GM13977 (cell line): ENCODE data around the gene TCF23.

Source experiments
- DNase-seq: peaks from one replicate; pipeline ENCODE4 v3.0.0; 2012; ENCODE audit warnings: low spot score
- CTCF ChIP-seq: IDR thresholded peaks from 2 replicates; pipeline ENCODE4 v1.5.1; 2012; ENCODE audit warnings: mild to moderate bottlenecking, control low read depth; ENCODE audit not compliant: insufficient read depth; ENCODE audit errors: extremely low read depth, missing control alignments
- in situ Hi-C: fragments of 300-500 bp; cut with MboI; formaldehyde crosslinking; loops from one replicate; pipeline ENCODE4 v1.12.0; 2022; ENCODE audit warnings: low sequenced_read_pairs, low pct_unique_long_range_greater_than_20kb, mixed read lengths, inconsistent platforms; ENCODE audit not compliant: unreplicated experiment

The TCF23 gene

DNA sequence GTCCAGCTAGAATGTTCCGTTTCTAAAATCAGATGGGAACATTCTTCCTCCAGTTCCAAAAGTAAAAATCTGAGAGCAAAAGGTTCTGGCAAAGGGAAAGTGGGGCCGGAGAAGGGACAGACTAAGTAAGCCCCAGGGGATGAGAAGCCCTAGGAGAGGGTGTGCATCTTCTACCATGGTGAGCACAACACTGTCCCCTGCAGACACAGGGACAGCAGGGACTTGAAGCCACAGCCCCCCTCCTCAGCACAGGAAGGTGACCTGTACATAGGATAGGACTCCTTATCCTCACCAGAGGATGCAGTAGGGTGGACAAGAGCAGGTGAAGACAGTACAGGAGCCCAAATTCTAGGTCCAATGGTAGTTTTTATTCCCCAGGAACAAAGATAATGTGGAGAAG lies 50.4 kb downstream of the TCF23 start:
- in situ Hi-C loops = loop anchor here (25.0 kb wide), 1 partner anchor 237 kb away; the partner anchor contains the start of gene MAPRE3
- DNase-seq = no peak
- TF ChIP-seq CTCF = no peak

DNA sequence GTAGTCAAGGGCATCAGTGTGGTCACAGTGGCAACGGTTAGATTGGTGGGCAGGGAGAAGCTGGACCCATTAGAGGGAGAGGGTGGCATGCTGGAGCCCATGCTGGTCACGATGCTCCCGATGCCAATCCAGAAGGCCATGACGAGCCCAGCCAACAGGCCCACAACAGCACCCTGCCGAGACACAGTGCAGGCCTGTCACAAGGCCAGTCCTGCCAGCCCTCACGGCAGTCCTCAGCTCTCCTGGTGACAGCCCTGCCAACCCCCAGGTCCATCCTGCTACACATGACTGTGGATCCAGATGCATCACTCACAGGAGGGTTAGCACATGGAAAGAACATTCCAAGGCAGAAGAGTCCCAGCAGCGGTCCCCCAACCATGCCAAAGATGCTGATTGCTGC lies 52.9 kb downstream of the TCF23 start:
- in situ Hi-C loops = no loop called here
- no peak for TF ChIP-seq CTCF
- no peak for DNase-seq

DNA sequence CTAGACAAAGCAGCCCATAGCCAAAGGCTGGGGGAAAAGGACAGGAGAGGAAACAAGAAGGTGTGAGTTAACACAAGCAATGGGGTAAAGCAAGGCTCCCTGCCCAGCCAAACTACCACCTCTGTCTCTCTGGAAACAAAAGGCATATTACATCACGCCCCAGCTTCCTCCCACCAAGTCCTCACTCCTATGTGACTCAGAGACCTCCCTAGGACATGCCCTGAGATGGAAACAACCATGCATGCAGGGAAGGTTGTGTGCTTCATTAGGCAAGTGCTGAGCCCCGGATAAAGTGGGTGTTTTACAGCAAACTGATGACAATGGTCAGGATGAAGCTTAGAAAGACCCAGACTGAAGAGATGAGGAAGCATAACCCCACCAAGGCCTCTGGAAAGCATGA lies 54.0 kb downstream of the TCF23 start:
- TF ChIP-seq CTCF = no peak
- in situ Hi-C loops = no loop called here
- no peak for DNase-seq

DNA sequence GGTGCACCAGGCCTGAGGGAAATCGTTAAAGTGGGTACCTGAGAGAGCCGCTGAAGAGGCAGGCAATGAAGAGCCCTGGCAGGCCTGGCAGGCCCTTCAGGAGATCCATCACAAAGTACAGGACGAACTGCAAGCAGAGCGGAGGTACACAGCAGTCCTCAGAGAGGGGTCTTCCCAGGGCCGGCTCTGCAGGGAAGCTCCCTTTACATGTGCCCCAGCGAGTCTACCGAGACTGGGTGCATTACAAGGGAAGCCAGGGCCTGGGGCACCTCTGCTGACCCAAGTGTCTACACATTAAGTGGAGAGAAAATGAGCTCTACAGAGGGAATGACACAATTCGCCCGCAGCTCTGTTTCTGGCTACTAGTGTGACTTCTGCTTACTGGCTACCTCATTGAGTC lies 54.9 kb downstream of the TCF23 start:
- in situ Hi-C loops = no loop called here

DNA sequence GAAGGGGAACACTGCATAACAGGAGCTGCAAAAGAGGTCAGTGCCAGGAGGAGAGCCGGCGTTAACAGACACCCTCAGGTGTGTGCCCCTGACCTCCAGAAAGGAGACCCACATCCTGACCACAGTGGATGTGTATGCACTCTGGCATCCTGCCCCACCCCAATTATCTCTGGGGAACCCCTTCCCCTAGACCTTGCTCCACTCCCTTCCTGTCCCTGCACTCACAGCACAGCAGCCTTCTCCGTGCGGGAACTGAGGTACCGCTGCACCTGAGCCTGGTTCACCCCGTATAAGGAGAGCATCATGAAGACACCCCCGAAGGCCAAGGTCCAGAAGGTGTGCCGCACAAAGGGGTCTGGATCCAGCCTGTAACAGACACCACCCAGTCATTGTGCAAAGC lies 55.8 kb downstream of the TCF23 start:
- no peak for DNase-seq
- in situ Hi-C loops = no loop called here
- TF ChIP-seq CTCF = no peak

More for the DNA sequence above, 54.9 kb downstream of the TCF23 start:
- DNase-seq = no peak
- TF ChIP-seq CTCF = no peak

- no peak for TF ChIP-seq CTCF
- no peak for DNase-seq
- in situ Hi-C loops = no loop called here
Observed at GRCh38 chr2:27205206-27205605, 56.4 kb downstream of the TCF23 start.

DNA sequence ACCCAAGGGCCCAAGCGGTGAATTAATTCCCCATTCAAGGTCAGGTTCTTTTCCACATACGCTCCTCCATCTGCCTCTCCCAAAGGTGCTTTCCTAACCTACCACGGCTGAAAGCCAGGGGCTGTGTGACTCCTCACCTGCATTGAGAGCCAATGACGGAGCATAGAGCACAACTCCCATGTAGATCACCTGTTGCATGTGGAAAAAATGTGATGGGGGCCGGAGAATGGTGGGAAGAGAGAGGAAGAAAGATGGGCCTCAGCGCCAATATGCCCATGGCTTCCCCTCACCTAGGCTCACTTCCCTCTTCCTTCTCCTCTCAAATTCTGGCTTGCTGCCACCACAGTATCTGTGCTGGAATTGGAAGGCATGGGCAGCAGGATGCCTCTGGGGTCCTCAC lies 57.5 kb downstream of the TCF23 start:
- no peak for TF ChIP-seq CTCF
- in situ Hi-C loops = no loop called here
- no peak for DNase-seq
